HepG2 (cell line): ENCODE results near the gene MS4A1. TPM values are rescaled to one million over a fixed set of nuclear protein-coding genes. Genes with fewer than 3 reads are reported as not detected.

ENCODE experiments used
- ATAC-seq: fragments of 200-7000 bp; cut with Tn5 transposase; 3 replicates; pipeline ENCODE4 v1.9.1; 2020; ENCODE audit warnings: mild to moderate bottlenecking, moderate library complexity
- BruUV-seq: library from RNA; stranded (reverse); fragments of 400-500 nt; replicated peaks from 2 replicates; lab custom pipeline; 2021; lab: Mats Ljungman, UMichigan
- CTCF ChIA-PET: fragments of 300-600 bp; formaldehyde crosslinking; extraction: SDS; loops from one replicate; lab custom pipeline; 2021; ENCODE audit warnings: low total read pairs, inconsistent platforms, low intra/inter-chr PET ratio; lab: Yijun Ruan, JAX
- POLR2A ChIA-PET: fragments of 350-600 bp; sonication (Branson Sonifier 250); formaldehyde crosslinking; loops from one replicate; lab custom pipeline; 2020; ENCODE audit warnings: antibody characterized with exemption, inconsistent platforms; lab: Yijun Ruan, JAX
- DNase-seq: peaks from one replicate; pipeline ENCODE4 v3.0.0-alpha.2; 2015; ENCODE audit warnings: low spot score
- FAIRE-seq: peaks from 3 replicates; lab custom pipeline; 2011; peaks lifted over from hg19 to GRCh38; lab: Jason Lieb, UNC
- H2AFZ ChIP-seq: one replicate; pipeline ENCODE4 v1.6.1; 2011; ENCODE audit warnings: low read length, inconsistent platforms
- H3K27ac ChIP-seq: fragments of 300-600 bp; 3 replicates; pipeline ENCODE4 v1.8.0; 2011; ENCODE audit warnings: mixed run types, mild to moderate bottlenecking, mixed read lengths, low read length, inconsistent platforms; ENCODE audit not compliant: insufficient read depth; ENCODE audit errors: extremely low read length
- H3K27me3 ChIP-seq, 2 experiments: fragments of 200-600 bp in 1 of 2; 2 replicates in 1 of 2; 3 replicates in 1 of 2; pipeline versions ENCODE4 v1.6.0 to v1.8.0; 2011; ENCODE audit warnings: low read length in 2 of 2, mild to moderate bottlenecking in 2 of 2, moderate library complexity in 2 of 2, inconsistent platforms in 1 of 2; ENCODE audit not compliant: insufficient read depth in 2 of 2, control insufficient read depth in 1 of 2
- H3K36me3 ChIP-seq, 2 experiments: fragments of 200-600 bp in 1 of 2; replicated peaks in 1 of 2; 2 replicates in 1 of 2; 3 replicates in 1 of 2; pipeline versions ENCODE4 v1.5.1 to v1.8.0; 2011; ENCODE audit warnings: low read length in 2 of 2, inconsistent platforms in 1 of 2; ENCODE audit not compliant: insufficient read depth in 2 of 2, control insufficient read depth in 1 of 2
- H3K4me1 ChIP-seq: 2 replicates; pipeline ENCODE4 v1.5.1; 2012; ENCODE audit warnings: low read length, inconsistent platforms; ENCODE audit not compliant: insufficient read depth
- H3K4me2 ChIP-seq: 2 replicates; pipeline ENCODE4 v1.6.0; 2011; ENCODE audit warnings: low read depth, low read length, inconsistent platforms
- H3K4me3 ChIP-seq, 3 experiments: fragments of 200-600 bp in 1 of 3; sonication (generic), shearing (Covaris generic) in 1 of 3; replicated peaks in 1 of 3; 2 replicates each; pipeline ENCODE4 v1.5.1; 2011 to 2016; ENCODE audit warnings: low read length in 3 of 3, inconsistent platforms in 2 of 3, low read depth in 2 of 3, mild to moderate bottlenecking in 2 of 3, control low read depth in 1 of 3, mixed read lengths in 1 of 3; ENCODE audit not compliant: insufficient read depth in 1 of 3
- H3K79me2 ChIP-seq: one replicate; pipeline ENCODE4 v1.6.1; 2011; ENCODE audit warnings: low read length, inconsistent platforms; ENCODE audit not compliant: insufficient read depth
- H3K9ac ChIP-seq: 2 replicates; pipeline ENCODE4 v1.6.0; 2011; ENCODE audit warnings: mild to moderate bottlenecking, low read depth, low read length, inconsistent platforms; ENCODE audit not compliant: insufficient read depth
- H3K9me3 ChIP-seq: 2 replicates; pipeline ENCODE4 v1.5.1; 2012; ENCODE audit warnings: mild to moderate bottlenecking, low read length
- H4K20me1 ChIP-seq: 2 replicates; pipeline ENCODE4 v1.6.0; 2011; ENCODE audit warnings: inconsistent platforms, mild to moderate bottlenecking, low read length, moderate library complexity; ENCODE audit not compliant: insufficient read depth
- AHR ChIP-seq: IDR thresholded peaks from 2 replicates; pipeline ENCODE4 v1.6.1; 2018; ENCODE audit warnings: missing genetic modification reagents, missing compliant biosample characterization
- ATF2 ChIP-seq: sonication (generic); formaldehyde crosslinking; IDR thresholded peaks from 2 replicates; pipeline ENCODE4 v1.4.0; 2020; ENCODE audit warnings: missing genetic modification reagents
- FOXO4 ChIP-seq: sonication (generic); formaldehyde crosslinking; conservative IDR thresholded peaks from 2 replicates; pipeline ENCODE4 v1.8.1; 2023; ENCODE audit warnings: missing genetic modification reagents
- NCOA2 ChIP-seq: sonication (generic); formaldehyde crosslinking; IDR thresholded peaks from 2 replicates; pipeline ENCODE4 v1.8.0; 2022; ENCODE audit warnings: inconsistent platforms
- ZNF12 ChIP-seq: sonication (generic); formaldehyde crosslinking; IDR thresholded peaks from 2 replicates; pipeline ENCODE4 v1.5.0; 2020; ENCODE audit warnings: missing genetic modification reagents
- ZNF564 ChIP-seq: sonication (generic); formaldehyde crosslinking; IDR thresholded peaks from 2 replicates; pipeline ENCODE4 v1.8.1; 2023; ENCODE audit warnings: mild to moderate bottlenecking, missing genetic modification reagents
- ZNF761 ChIP-seq: sonication (generic); formaldehyde crosslinking; conservative IDR thresholded peaks from 2 replicates; pipeline ENCODE4 v1.4.0; 2020; ENCODE audit warnings: mild to moderate bottlenecking, missing genetic modification reagents
- WGBS: methylation state at CpG from one replicate; pipeline ENCODE4 v1.1.6; 2017; ENCODE audit warnings: low lambda C conversion rate; 5-methylcytosine and 5-hydroxymethylcytosine counted together
- in situ Hi-C: cut with HindIII; loops from 2 replicates; pipeline ENCODE4 v1.10.0; 2017; ENCODE audit warnings: low pct_unique_long_range_greater_than_20kb; ENCODE audit not compliant: extremely low pct_ligation_motif_present
- intact Hi-C: fragments of 100-400 bp; cut with micrococcal nuclease; formaldehyde crosslinking; loops from one replicate; pipeline ENCODE4 v1.10.0; 2022; ENCODE audit not compliant: unreplicated experiment
- polyA plus RNA-seq, 8 experiments: library from polyadenylated mRNA; depleted of rRNA in 3 of 8; stranded (reverse) in 7 of 8; unstranded in 1 of 8; fragments of >200 nt; fragmentation: Illumina TruSeq in 4 of 8; extraction: Trizol in 4 of 8; gene quantifications; 2 replicates each; pipeline versions ENCODE4 v1.2.1 to v1.2.3, GENCODE V29; 2011 to 2016; ENCODE audit warnings: low read depth in 4 of 8, missing spikeins in 1 of 8, mixed read lengths in 1 of 8; ENCODE audit not compliant: insufficient read depth in 1 of 8
- total RNA-seq, 5 experiments: library from RNA; depleted of rRNA; stranded (reverse); fragments of >200 nt; fragmentation: Illumina TruSeq; extraction: Trizol; gene quantifications; 2 replicates each; pipeline ENCODE4 v1.2.3, GENCODE V29; 2016; ENCODE audit warnings: low read depth in 1 of 5
- TF ChIP-seq, protein P1 (sequence below): IDR thresholded peaks from 2 replicates; pipeline ENCODE4 v1.6.1; 2016; ENCODE audit warnings: missing compliant biosample characterization, missing genetic modification reagents, borderline replicate concordance

The MS4A1 gene
- total and polyA plus RNA-seq, 2 of the 13 experiments (the other 11 are each of a cell fraction or from before 2014, with no cell fraction given) = 0.01 TPM; not detected in 1

DNA sequence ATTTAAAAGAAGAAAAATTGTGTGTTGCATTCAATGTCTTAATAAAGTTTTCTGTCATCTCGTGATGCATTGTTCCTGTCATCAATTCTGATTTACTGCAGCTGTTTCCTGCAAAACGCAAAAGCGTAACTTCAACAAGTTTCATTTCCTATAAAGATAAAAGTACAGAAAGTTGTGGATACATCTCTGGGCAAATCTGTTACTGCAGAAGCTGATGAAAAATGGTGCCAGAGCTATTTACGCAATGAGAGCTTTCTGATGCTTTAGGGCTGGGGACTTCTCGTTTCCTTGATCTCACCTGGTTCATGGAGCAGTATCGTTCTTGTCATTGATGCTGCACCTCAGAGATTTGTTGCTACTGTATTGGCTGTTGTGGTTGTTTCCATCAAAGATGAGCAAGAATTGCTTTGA lies 21.4 kb downstream of the MS4A1 start:
- no peaks in the 10 kb centered on the region for H3K9me3 ChIP-seq
- no peak overlapping the region for H3K9ac ChIP-seq
- H3K4me2 ChIP-seq = no peak overlapping the region
- ChIA-PET CTCF (no interaction called here), POLR2A (no interaction called here)
- H3K27me3 ChIP-seq = no peaks in the 10 kb centered on the region
- in situ Hi-C loops = loop anchor here (25.0 kb wide), 1 partner anchor 140 kb away; the partner anchor contains the start of gene MS4A6E
- H3K79me2 ChIP-seq = no peaks in the 10 kb centered on the region
- no peak overlapping the region for H3K27ac ChIP-seq
- intact Hi-C loops = no loop called here
- H3K4me1 ChIP-seq = no peaks in the 10 kb centered on the region
- FAIRE-seq (no peak), ATAC-seq (no peak), DNase-seq (no peak)
- no peaks in the 10 kb centered on the region for H4K20me1 ChIP-seq
- no TSS peak for BruUV-seq
- WGBS = 34% methylated on average over 6 of the region's 6 CpGs
- no peak overlapping the region for H2AFZ ChIP-seq
- H3K36me3 ChIP-seq = no peaks in the 10 kb centered on the region
- no peak for TF ChIP-seq FOXO4 (CRISPR knock-in tag)
- no peak for TF ChIP-seq AHR (CRISPR knock-in tag)
- no peak for TF ChIP-seq ATF2 (CRISPR knock-in tag)
- no peak for TF ChIP-seq ZNF564
- TF ChIP-seq ZNF12 (CRISPR knock-in tag) = no peak
- no peak for TF ChIP-seq ZNF761 (CRISPR knock-in tag)
- TF ChIP-seq NCOA2 (CRISPR knock-in tag) = no peak
- TF ChIP-seq, protein P1, sequence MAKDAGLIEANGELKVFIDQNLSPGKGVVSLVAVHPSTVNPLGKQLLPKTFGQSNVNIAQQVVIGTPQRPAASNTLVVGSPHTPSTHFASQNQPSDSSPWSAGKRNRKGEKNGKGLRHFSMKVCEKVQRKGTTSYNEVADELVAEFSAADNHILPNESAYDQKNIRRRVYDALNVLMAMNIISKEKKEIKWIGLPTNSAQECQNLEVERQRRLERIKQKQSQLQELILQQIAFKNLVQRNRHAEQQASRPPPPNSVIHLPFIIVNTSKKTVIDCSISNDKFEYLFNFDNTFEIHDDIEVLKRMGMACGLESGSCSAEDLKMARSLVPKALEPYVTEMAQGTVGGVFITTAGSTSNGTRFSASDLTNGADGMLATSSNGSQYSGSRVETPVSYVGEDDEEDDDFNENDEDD (CRISPR knock-in tag) = no peak
- H3K4me3 ChIP-seq = no peak overlapping the region
